ENCODE results near the gene GPR146. TPM values are rescaled to one million over a fixed set of nuclear protein-coding genes. Genes with fewer than 3 reads are reported as not detected.
"Not testable (repeated sequence)": the region's sequence is repeated elsewhere in the genome, so short reads cannot be mapped to it uniquely, and the experiment has no call there.

The GPR146 gene
- polyA plus RNA-seq, 4 donors: 1.1 to 13.4 (median 2.7) TPM

DNA sequence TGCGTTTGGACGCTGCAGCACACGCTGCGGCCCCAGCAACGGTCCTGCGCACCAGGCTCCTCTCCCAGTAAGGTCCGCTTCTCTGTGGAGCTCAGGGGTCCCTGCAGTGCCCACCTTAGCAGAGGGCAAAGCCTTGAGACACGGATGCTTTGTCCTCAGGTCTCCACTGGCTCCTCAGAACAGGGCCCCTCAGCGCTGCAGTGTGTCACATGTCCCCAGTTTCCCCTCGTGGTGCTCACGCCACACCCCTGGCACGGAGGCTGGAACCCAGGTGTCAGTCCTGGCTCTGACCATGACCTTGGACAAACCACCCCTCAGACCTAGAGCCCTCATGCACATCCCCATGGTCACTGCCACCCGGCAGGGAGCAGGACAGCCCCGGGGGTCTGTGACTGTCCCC, 23.7 kb downstream of the GPR146 start:
- FAIRE-seq (no peak), DNase-seq (no peak)
- Histone ChIP-seq H3K9me3 (ENCODE audit: control insufficient read depth in 2 of 2, insufficient read depth in 1 of 2, low read depth in 1 of 2, low read length in 1 of 2) (no peaks in the 10 kb centered on the region), H3K36me3 (ENCODE audit: control insufficient read depth in 3 of 3, insufficient read depth in 2 of 3, low read depth in 1 of 3, low read length in 3 of 3) (peaks cover 0 to 18% (median 0%) of the 10 kb centered on the region in 3 donors), H3K4me3 (ENCODE audit: low read depth in 1 of 3, low read length in 3 of 3) (no peak overlapping the region), H3K4me1 (ENCODE audit: control insufficient read depth in 3 of 3, insufficient read depth in 2 of 3, low read depth in 1 of 3, low read length in 2 of 3) (peaks cover 0 to 5% (median 0%) of the 10 kb centered on the region in 3 donors), H3K27me3 (ENCODE audit: control insufficient read depth in 3 of 3, insufficient read depth in 3 of 3, low read length in 3 of 3) (no peaks in the 10 kb centered on the region), H3K27ac (ENCODE audit: low read depth in 1 of 3, low read length in 2 of 3) (no peak overlapping the region)
- 86 to 90% (median 87%) methylated on average over 14 of the region's 14 CpGs for WGBS, 3 donors

- H3K27ac ChIP-seq (ENCODE audit: low read depth in 1 of 3, low read length in 2 of 3): no peak overlapping the region
- no peaks in the 10 kb centered on the region for H3K27me3 ChIP-seq (ENCODE audit: control insufficient read depth in 3 of 3, insufficient read depth in 3 of 3, low read length in 3 of 3)
- H3K4me3 ChIP-seq (ENCODE audit: low read depth in 1 of 3, low read length in 3 of 3): no peak overlapping the region
- H3K36me3 ChIP-seq (ENCODE audit: control insufficient read depth in 3 of 3, insufficient read depth in 2 of 3, low read depth in 1 of 3, low read length in 3 of 3): peaks cover 0 to 14% (median 0%) of the 10 kb centered on the region in 3 donors
- DNase-seq (no peak), FAIRE-seq (no peak)
- 78 to 87% (median 84%) methylated on average over 11 of the region's 11 CpGs for WGBS, 3 donors
- no peaks in the 10 kb centered on the region for H3K9me3 ChIP-seq (ENCODE audit: control insufficient read depth in 2 of 2, insufficient read depth in 1 of 2, low read depth in 1 of 2, low read length in 1 of 2)
- H3K4me1 ChIP-seq (ENCODE audit: control insufficient read depth in 3 of 3, insufficient read depth in 2 of 3, low read depth in 1 of 3, low read length in 2 of 3): peaks cover 0 to 5% (median 0%) of the 10 kb centered on the region in 3 donors
Measured at GRCh38 chr7:1068619-1069018, 24.3 kb downstream of the GPR146 start.

GRCh38 chr7:1070544-1071011, 26.2 kb downstream of the GPR146 start:
- Histone ChIP-seq H3K36me3 (ENCODE audit: control insufficient read depth in 3 of 3, insufficient read depth in 2 of 3, low read depth in 1 of 3, low read length in 3 of 3) (peaks cover 0 to 3% (median 0%) of the 10 kb centered on the region in 3 donors), H3K4me3 (ENCODE audit: low read depth in 1 of 3, low read length in 3 of 3) (no peak overlapping the region), H3K27me3 (ENCODE audit: control insufficient read depth in 3 of 3, insufficient read depth in 3 of 3, low read length in 3 of 3) (no peaks in the 10 kb centered on the region), H3K27ac (ENCODE audit: low read depth in 1 of 3, low read length in 2 of 3) (no peak overlapping the region), H3K9me3 (ENCODE audit: control insufficient read depth in 2 of 2, insufficient read depth in 1 of 2, low read depth in 1 of 2, low read length in 1 of 2) (no peaks in the 10 kb centered on the region), H3K4me1 (ENCODE audit: control insufficient read depth in 3 of 3, insufficient read depth in 2 of 3, low read depth in 1 of 3, low read length in 2 of 3) (peaks cover 0 to 1% (median 0%) of the 10 kb centered on the region in 3 donors)
- 93 to 97% (median 93%) methylated on average over 42 of the region's 42 CpGs for WGBS, 3 donors
- DNase-seq (no peak), FAIRE-seq (no peak)

GRCh38 chr7:1071731-1072254, 27.4 kb downstream of the GPR146 start:
- FAIRE-seq (no peak), DNase-seq (no peak)
- Histone ChIP-seq H3K36me3 (ENCODE audit: control insufficient read depth in 3 of 3, insufficient read depth in 2 of 3, low read depth in 1 of 3, low read length in 3 of 3) (peaks cover 0 to 3% (median 0%) of the 10 kb centered on the region in 3 donors), H3K4me3 (ENCODE audit: low read depth in 1 of 3, low read length in 3 of 3) (no peak overlapping the region), H3K9me3 (ENCODE audit: control insufficient read depth in 2 of 2, insufficient read depth in 1 of 2, low read depth in 1 of 2, low read length in 1 of 2) (no peaks in the 10 kb centered on the region), H3K27ac (ENCODE audit: low read depth in 1 of 3, low read length in 2 of 3) (no peak overlapping the region), H3K4me1 (ENCODE audit: control insufficient read depth in 3 of 3, insufficient read depth in 2 of 3, low read depth in 1 of 3, low read length in 2 of 3) (no peaks in the 10 kb centered on the region), H3K27me3 (ENCODE audit: control insufficient read depth in 3 of 3, insufficient read depth in 3 of 3, low read length in 3 of 3) (no peaks in the 10 kb centered on the region)
- WGBS, 3 donors: 91 to 96% (median 95%) methylated on average over 19 of the region's 19 CpGs

DNA sequence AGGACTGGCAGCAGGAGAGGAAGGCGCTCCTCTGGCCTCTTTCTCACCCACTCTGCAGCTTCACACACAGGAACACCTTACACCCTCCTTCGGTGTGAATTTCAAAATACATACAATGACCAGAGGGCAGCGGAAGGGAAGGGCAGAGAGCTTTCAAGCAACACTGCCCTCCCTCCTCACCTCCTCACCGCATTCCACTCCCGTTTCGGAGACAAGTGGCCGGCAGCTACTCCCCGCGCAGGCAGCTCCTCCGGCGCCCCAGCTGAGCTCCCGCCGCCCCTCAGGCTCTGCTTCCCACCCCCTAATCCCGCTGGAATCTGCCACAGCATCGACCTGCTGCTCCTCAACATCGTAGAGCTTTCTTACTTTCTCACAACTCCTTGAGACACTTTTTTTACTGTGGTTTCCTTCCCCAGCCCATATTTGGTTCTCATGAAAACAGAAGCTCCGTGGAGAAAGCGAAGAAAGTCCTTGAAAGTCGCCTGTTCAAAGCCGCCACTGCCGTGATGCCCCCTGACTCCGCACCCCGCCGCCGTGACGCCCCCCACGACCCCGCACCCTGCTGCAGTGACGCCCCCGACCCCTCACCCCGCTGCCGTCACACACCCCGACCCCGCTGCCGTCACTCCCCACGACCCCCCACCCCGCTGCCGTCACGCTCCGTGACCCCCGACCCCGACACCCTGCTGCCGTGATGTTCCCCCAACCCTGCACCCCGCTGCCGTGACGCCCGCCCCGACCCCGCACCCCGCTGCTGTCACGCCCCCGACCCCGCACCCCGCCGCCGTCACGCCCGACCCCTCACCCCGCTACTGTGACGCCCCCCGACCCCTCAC, 29.0 kb downstream of the GPR146 start:
- H3K9me3 ChIP-seq (ENCODE audit: control insufficient read depth in 2 of 2, insufficient read depth in 1 of 2, low read depth in 1 of 2, low read length in 1 of 2): no peaks in the 10 kb centered on the region
- FAIRE-seq (no peak), DNase-seq (no peak)
- H3K36me3 ChIP-seq (ENCODE audit: control insufficient read depth in 3 of 3, insufficient read depth in 2 of 3, low read depth in 1 of 3, low read length in 3 of 3): peaks cover 0 to 6% (median 0%) of the 10 kb centered on the region in 3 donors
- no peaks in the 10 kb centered on the region for H3K27me3 ChIP-seq (ENCODE audit: control insufficient read depth in 3 of 3, insufficient read depth in 3 of 3, low read length in 3 of 3)
- no peaks in the 10 kb centered on the region for H3K4me1 ChIP-seq (ENCODE audit: control insufficient read depth in 3 of 3, insufficient read depth in 2 of 3, low read depth in 1 of 3, low read length in 2 of 3)
- H3K4me3 ChIP-seq (ENCODE audit: low read depth in 1 of 3, low read length in 3 of 3): no peak overlapping the region
- no peak overlapping the region for H3K27ac ChIP-seq (ENCODE audit: low read depth in 1 of 3, low read length in 2 of 3)
- 79 to 86% (median 81%) methylated on average over 29 to 61 of the region's 61 CpGs for WGBS, 3 donors

DNA sequence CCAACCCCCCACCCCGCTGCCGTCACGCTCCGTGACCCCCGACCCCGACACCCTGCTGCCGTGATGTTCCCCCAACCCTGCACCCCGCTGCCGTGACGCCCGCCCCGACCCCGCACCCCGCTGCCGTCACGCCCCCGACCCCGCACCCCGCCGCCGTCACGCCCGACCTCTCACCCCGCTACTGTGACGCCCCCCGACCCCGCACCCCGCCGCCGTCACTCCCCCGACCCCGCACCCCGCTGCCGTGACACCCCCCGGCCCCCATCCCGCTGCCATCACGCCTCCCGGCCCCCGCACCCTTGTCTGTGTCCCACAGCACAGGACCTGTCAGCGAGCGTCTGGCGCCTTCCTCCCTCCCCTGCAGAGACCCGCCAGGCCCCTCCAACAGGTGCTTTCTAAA, 29.7 kb downstream of the GPR146 start:
- DNase-seq; H3K36me3 ChIP-seq (ENCODE audit: control insufficient read depth in 3 of 3, insufficient read depth in 2 of 3, low read depth in 1 of 3, low read length in 3 of 3); H3K4me3 ChIP-seq (ENCODE audit: low read depth in 1 of 3, low read length in 3 of 3); H3K9me3 ChIP-seq (ENCODE audit: control insufficient read depth in 2 of 2, insufficient read depth in 1 of 2, low read depth in 1 of 2, low read length in 1 of 2); H3K27ac ChIP-seq (ENCODE audit: low read depth in 1 of 3, low read length in 2 of 3); H3K27me3 ChIP-seq (ENCODE audit: control insufficient read depth in 3 of 3, insufficient read depth in 3 of 3, low read length in 3 of 3); FAIRE-seq; H3K4me1 ChIP-seq (ENCODE audit: control insufficient read depth in 3 of 3, insufficient read depth in 2 of 3, low read depth in 1 of 3, low read length in 2 of 3): not testable (repeated sequence)
- WGBS, 3 donors: 94 to 96% (median 95%) methylated on average over 30 to 43 of the region's 43 CpGs

DNA sequence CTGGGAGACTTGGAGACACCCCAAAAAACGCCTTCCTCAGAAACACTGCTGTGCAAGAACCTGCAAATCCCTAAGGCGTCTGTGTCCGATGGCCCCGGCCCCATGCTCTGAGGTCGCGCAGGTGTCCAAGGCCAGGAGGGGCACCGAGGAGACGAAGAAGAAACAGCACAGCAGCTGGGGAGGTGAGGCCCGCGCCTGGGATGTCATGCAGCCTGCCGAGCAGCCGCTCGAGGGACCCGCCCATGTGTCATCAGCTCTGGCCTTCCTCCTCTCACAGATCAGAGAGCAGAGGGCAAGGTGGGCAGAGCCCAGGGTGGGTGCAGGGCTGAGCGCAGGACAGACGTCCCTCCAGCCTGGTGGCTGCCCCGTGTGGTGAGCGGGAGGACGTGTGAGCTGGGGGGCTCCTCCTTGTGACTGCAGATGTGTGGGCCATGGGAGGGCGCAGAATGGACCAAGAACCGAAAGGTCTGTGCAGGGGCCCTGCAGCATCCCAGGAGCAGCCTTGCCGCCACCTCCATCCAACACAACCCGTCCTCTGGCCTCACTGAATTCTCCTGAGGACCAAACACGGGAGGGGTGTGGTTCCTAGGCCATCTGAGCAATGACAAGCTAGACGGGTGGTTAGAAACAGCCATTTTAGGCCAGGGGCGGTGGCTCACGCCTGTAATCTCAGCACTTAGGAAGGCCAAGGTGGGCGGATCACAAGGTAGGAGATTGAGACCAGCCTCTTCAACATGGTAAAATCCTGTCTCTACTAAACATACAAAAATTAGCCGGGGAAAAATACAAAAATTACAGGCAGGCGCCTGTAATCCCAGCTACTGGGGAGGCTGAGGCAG, 30.5 kb downstream of the GPR146 start:
- 85 to 88% (median 86%) methylated on average over 29 to 30 of the region's 30 CpGs for WGBS, 3 donors
- H3K27me3 ChIP-seq (ENCODE audit: control insufficient read depth in 3 of 3, insufficient read depth in 3 of 3, low read length in 3 of 3): no peaks in the 10 kb centered on the region
- FAIRE-seq: no peak

More for the DNA sequence above, 30.5 kb downstream of the GPR146 start:
- DNase-seq: no peak
- Histone ChIP-seq H3K36me3 (ENCODE audit: control insufficient read depth in 3 of 3, insufficient read depth in 2 of 3, low read depth in 1 of 3, low read length in 3 of 3) (peaks cover 0 to 6% (median 0%) of the 10 kb centered on the region in 3 donors), H3K27ac (ENCODE audit: low read depth in 1 of 3, low read length in 2 of 3) (no peak overlapping the region), H3K9me3 (ENCODE audit: control insufficient read depth in 2 of 2, insufficient read depth in 1 of 2, low read depth in 1 of 2, low read length in 1 of 2) (no peaks in the 10 kb centered on the region), H3K4me3 (ENCODE audit: low read depth in 1 of 3, low read length in 3 of 3) (no peak overlapping the region), H3K4me1 (ENCODE audit: control insufficient read depth in 3 of 3, insufficient read depth in 2 of 3, low read depth in 1 of 3, low read length in 2 of 3) (no peaks in the 10 kb centered on the region)
